DMS153 treated with DMSO at 0.1 percent for 48 hours (cell line): ENCODE measurements around the gene DLEC1.

Experiments
- DNase-seq: peaks from one replicate; lab custom pipeline; 2025; ENCODE audit not compliant: unreplicated experiment; lab: John Stamatoyannopoulos, UW

The DLEC1 gene, protein sequence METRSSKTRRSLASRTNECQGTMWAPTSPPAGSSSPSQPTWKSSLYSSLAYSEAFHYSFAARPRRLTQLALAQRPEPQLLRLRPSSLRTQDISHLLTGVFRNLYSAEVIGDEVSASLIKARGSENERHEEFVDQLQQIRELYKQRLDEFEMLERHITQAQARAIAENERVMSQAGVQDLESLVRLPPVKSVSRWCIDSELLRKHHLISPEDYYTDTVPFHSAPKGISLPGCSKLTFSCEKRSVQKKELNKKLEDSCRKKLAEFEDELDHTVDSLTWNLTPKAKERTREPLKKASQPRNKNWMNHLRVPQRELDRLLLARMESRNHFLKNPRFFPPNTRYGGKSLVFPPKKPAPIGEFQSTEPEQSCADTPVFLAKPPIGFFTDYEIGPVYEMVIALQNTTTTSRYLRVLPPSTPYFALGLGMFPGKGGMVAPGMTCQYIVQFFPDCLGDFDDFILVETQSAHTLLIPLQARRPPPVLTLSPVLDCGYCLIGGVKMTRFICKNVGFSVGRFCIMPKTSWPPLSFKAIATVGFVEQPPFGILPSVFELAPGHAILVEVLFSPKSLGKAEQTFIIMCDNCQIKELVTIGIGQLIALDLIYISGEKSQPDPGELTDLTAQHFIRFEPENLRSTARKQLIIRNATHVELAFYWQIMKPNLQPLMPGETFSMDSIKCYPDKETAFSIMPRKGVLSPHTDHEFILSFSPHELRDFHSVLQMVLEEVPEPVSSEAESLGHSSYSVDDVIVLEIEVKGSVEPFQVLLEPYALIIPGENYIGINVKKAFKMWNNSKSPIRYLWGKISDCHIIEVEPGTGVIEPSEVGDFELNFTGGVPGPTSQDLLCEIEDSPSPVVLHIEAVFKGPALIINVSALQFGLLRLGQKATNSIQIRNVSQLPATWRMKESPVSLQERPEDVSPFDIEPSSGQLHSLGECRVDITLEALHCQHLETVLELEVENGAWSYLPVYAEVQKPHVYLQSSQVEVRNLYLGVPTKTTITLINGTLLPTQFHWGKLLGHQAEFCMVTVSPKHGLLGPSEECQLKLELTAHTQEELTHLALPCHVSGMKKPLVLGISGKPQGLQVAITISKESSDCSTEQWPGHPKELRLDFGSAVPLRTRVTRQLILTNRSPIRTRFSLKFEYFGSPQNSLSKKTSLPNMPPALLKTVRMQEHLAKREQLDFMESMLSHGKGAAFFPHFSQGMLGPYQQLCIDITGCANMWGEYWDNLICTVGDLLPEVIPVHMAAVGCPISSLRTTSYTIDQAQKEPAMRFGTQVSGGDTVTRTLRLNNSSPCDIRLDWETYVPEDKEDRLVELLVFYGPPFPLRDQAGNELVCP (N-terminal part only)

DNA sequence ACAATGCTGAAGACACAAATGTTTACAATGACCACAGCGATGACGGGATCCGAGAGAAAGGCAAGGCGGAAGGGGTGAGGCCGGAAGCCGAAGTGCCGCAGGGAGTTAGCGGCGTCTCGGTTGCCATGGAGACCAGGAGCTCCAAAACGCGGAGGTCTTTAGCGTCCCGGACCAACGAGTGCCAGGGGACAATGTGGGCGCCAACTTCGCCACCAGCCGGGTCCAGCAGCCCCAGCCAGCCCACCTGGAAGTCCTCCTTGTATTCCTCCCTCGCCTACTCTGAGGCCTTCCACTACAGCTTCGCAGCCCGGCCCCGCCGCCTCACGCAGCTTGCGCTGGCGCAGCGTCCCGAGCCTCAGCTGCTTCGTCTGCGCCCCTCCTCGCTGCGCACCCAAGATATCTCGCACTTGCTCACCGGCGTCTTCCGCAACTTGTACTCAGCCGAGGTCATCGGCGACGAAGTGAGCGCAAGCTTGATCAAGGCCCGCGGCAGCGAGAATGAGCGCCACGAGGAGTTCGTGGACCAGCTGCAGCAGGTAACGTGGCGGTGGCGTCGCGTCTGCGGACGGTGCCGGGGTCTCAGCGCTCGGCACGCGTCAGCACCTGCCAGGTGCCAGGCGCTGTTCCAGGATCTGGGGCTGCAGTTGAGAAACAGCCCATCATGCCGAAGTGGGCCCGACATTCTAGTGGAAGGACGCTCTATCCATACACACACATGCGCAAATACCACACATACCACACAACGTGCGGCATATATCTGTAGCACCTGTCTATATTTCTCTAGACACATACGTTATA lies at the start of gene DLEC1:
Gene DLEC1 (plus strand): TSS at position 108 of the 798 bp plus-strand sequence. CDS start 18 bp downstream, at position 126.
- peak; percentile 1 for DNase-seq

GRCh38 chr3:37989821-37990480 lies 49.1 kb upstream of the DLEC1 start:
- no peak for DNase-seq

DNA sequence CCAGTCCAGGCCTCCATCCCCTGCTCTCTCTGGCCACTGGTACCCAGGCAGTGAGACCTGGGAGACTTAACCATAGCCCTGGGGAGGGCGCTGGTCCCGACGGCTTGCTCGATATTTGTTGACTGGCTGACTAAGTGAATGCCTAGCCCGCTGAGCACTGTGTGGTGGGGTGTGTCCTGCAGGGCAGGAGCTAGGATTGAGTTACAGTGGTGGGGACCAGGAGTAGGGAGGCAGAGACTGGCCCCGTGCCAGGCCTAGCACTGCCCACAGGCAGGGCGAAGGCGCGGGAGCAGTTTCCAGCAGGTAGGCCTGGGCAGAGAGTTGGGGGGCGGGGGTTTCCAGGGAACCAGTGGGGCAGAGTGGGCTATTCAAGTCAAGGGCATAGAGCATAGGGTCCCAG lies 48.5 kb upstream of the DLEC1 start, which contains the start of gene VILL:
Gene VILL (plus strand): TSS at position 260 of the 400 bp plus-strand sequence. CDS start 2,887 bp downstream, outside the sequence.
- DNase-seq = no peak

DNA sequence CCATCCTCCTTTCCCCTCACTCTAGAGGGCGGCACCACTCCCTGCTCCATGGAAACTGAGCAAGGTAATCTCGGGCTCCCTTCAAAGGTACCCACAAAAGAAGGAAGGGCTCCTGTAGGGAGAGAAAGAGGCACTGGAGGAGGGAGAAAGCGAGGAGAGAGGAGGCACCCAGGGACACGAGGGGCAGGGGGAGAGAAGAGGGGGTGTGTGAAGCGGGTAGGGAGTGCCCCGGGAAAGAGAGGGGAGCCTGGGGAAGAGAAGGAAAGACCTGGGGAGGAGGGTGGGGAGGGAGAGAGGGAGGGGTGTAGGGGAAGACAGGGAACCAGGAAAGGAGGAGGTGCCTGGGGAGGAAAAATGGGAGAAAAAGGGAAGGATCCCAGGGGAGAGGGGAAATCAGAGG lies 47.9 kb upstream of the DLEC1 start:
- no peak for DNase-seq

DNA sequence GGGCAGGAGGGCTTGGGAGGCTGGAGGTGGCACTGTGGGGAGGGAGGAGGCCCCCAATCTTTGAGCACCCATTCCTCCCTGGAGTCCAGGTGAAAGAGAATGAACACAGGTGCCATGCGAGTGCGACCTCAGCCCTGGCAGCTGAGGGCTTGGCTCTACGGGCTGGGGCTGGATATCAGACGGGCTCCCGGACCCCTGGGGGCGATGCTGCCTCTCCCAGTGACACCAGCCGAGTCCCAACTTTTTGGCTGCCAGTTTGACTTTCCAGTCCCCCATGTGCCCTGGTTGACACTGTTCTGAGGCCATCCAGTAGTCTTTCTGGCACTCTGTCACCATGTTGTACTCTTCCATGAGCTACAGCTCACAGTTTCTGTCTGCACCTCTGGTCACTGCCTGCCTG lies 47.2 kb upstream of the DLEC1 start:
- DNase-seq = no peak

DNA sequence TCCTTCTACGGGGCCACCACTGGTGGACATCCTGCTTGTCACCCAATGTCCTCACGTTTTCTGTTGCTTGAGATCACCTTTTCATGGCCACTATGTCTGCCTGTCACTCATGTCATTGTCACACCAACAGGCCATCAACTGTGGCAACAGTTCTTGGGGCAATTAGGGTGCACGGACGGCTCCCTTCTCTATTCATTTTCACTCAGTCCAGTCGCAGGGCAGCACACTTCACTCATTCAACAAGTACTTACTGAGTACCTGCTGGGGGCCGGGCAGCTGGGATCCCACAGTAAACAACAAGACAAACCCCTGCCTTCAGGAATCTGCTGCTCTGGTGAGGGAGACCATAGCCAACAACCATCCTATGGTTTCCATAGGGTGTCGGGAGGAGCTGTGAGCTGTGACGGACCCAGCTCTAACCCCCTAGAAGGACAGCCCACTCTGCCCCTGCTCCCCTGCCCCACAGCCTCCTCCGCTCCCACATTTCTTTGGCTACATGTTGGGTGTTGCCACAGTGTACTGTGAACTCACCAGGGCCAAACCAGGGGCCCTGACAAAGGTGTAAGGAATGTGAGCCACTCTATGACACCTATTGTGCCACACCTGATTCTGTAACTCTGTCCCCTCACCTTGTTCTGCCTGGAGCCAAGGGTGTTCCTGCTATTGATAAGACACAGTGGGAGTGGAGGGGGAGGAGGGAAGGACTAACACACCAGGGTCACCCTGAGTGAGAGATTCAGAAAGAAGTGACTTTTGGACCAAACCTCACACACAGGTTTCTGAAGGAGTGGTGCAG lies 46.5 kb upstream of the DLEC1 start:
- no peak for DNase-seq

DNA sequence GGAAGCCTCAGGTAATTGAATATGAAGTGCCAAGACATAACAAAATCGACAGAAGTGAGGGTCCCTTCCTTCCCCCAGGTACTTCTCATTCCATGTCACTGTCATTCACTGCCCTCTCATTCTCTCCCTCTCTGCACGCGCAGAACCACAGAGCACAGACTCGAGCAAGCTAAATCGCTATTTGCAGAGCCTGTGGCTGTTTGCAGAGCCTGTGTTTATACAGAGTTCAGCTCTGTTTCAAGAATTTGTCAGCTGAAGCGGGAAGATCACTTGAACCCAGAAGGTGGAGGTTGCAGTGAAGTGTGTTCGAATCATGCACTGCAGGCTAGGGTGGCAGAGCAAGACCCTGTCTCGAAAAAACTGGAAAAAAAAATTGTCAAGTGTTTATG lies 45.9 kb upstream of the DLEC1 start:
- DNase-seq = no peak

DNA sequence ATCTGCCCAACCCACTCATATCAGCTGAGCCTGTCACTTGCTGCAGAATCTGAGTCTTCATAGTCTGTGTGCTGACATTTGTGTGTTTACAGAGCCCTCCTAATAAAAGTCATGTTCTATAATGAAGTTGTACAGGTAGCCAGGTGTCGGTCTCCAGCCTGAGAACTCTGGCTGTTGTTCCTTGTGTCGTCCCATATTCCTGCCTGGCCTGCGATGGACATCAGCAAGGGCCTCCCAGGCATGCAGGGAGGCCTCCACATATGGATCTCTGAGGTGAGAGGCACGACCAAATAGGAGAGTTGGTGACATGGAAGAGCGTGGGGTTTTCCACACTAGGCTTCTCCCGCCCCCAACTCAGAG lies 45.6 kb upstream of the DLEC1 start:
- DNase-seq = no peak

- peak; percentile 13 for DNase-seq
Measured at GRCh38 chr3:37993820-37994638, 45.0 kb upstream of the DLEC1 start.

DNA sequence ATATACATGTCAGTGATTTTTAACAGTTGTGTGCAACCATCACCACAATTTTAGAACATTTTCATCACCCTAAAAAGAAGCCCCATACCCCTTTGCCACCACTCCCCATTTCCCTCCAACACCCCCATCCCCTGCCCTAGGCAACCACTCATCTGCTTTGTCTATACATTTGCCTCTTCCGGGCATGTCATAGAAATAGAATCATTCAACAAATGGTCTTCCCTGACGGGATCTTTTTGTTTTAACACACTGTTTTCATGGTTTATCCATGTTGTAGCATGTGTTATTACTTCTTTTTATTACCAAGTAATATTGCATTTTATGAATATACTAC lies 44.4 kb upstream of the DLEC1 start:
- DNase-seq = no peak

DNA sequence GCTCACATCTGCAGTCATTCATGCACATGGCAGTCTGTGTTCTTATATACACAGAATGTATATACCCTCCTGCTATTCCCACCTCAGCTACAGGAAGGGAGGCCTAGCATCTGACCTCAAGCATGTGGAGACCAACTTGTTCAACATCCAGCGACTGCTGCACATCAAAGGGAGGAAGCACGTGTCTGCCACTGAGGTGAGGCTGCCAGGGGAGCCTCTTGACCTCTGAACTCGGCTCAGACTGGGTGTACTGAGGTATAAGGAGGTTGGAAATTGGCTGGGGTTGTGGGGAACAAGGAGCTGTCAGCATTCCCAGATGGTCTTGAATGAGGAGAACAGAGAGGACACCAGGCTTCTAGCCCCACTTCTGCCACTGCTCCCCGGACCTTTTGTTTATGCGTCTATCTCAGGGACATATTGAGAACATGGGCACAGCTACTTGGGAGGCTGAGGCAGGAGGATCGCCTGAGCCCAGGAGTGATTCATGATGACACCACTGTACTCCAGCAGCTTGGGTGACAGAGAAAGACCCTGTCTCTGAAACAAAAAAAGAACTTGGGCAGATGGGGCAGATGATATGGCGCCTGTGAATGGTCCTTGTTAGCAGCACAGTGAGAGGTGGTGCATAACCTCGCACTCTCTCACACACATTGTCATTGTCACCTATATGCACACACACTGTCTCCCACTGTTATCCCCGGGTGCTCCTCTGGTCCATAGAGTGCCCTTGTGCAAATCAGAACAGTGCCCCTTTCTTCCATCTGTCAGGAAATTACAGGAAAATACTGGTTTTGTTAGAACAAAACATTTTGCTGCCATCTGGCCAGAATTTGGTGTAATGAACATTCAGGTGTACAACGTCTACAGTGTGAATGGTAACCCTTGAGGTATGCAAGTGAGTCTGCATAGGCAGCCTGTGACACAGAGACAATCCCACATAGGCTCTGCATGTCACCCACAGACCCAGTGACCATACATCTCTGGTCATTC lies 43.1 kb upstream of the DLEC1 start:
- DNase-seq = no peak

DNA sequence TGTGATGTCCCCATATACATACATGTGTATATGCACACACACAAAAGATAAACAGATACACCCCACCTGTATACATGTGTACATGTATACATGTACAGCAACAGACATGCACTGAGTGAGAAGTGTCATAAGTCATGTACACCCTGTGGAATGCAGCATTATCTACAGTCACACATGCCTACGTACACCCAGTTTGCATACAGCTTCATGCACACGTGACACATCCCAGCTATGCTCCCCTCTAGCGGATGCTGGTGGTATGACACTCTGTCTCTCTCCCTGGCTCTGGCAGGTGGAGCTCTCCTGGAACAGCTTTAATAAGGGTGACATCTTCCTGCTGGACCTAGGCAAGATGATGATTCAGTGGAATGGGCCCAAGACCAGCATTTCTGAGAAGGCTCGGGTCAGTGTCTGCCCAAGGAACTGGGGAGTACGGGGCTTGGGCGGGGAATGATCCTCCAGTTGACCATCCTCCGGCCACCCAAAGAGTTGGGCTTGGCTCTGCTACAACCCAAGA lies 42.2 kb upstream of the DLEC1 start:
- peak; percentile 5 for DNase-seq

GRCh38 chr3:37997342-37997741 lies 41.7 kb upstream of the DLEC1 start:
- no peak for DNase-seq

GRCh38 chr3:37997791-37998370 lies 41.1 kb upstream of the DLEC1 start:
- no peak for DNase-seq

DNA sequence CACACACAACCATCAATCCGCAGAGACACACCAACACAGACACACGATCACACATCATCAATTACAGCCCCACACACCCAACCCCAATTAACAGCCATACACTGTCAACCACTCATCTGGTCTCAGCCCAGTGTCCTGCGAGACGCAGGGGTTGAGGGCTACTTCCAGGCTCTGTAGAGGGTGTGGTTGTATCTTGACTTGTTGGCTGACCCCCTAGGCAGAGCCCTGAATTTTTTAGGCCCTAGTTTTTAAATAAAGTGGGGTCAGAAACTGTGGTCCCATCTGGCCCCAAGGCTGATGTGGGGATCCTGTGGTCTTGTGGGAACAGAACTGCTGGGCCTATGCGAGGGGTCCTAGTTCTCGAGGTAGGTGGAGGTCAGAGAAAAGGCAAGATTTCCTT lies 39.2 kb upstream of the DLEC1 start:
- DNase-seq = no peak

GRCh38 chr3:38000242-38000916 lies 38.6 kb upstream of the DLEC1 start:
- no peak for DNase-seq
